Measurements from ENCODE around the gene MAGEA4. TPM values are rescaled to one million over a fixed set of nuclear protein-coding genes. Genes with fewer than 3 reads are reported as not detected.
A peak's percentile ranks its signal among the peaks of the same experiment; 100 is the strongest.

MAGEA4 gene
- total RNA-seq, 1 donor from 2014 or later = not detected

- peak overlapping the region; percentile 50 for H3K27ac ChIP-seq (ENCODE audit: low read depth, low read length)
- H3K36me3 ChIP-seq (ENCODE audit: insufficient read depth, low read length) = peaks cover 13% of the 10 kb centered on the region
- H3K9me3 Mint-ChIP-seq (ENCODE audit: unreplicated experiment) = no peaks in the 10 kb centered on the region
- H4K20me1 ChIP-seq (ENCODE audit: insufficient read depth, low read length) = peaks cover 20% of the 10 kb centered on the region
- DNase-seq (ENCODE audit: low read depth) (peak; percentile 90), FAIRE-seq (peak; percentile 98)
- H3K27me3 ChIP-seq (ENCODE audit: insufficient read depth, low read length) = no peaks in the 10 kb centered on the region
- H3K4me3 ChIP-seq (ENCODE audit: insufficient read depth, low read depth, low read length) = peak overlapping the region; percentile 28
- H3K9ac ChIP-seq (ENCODE audit: low read length) = peak overlapping the region; percentile 45
- TF ChIP-seq EZH2 (IDR thresholded peaks at IDR 0.05; ENCODE audit: insufficient read depth, low read length) (no peak), CTCF (IDR thresholded peaks at IDR 0.05; ENCODE audit: insufficient read depth, low read depth, low read length) (no peak)
- H3K4me1 ChIP-seq (ENCODE audit: insufficient read depth, low read length) = peaks cover 15% of the 10 kb centered on the region
- H3K4me3 Mint-ChIP-seq (ENCODE audit: unreplicated experiment) = no peak overlapping the region
- H3K9me3 ChIP-seq (ENCODE audit: insufficient read depth, low read depth, low read length) = no peaks in the 10 kb centered on the region
- H3K4me1 Mint-ChIP-seq (ENCODE audit: low read depth, unreplicated experiment) = no peaks in the 10 kb centered on the region
- H3K36me3 Mint-ChIP-seq (ENCODE audit: low read depth, unreplicated experiment) = no peaks in the 10 kb centered on the region
- no peak overlapping the region for H3K27ac Mint-ChIP-seq (ENCODE audit: unreplicated experiment)
- peaks cover 23% of the 10 kb centered on the region for H3K27me3 Mint-ChIP-seq (ENCODE audit: low read depth, unreplicated experiment)
- H2AFZ ChIP-seq (ENCODE audit: low read depth, low read length) = no peak overlapping the region
- peaks cover 42% of the 10 kb centered on the region for H3K79me2 ChIP-seq (ENCODE audit: insufficient read depth, low read length)
- peak overlapping the region; percentile 77 for H3K4me2 ChIP-seq (ENCODE audit: low read length)
Measured at GRCh38 chrX:151970661-151971060, 58.0 kb downstream of the MAGEA4 start.

GRCh38 chrX:151973060-151973661 is 60.5 kb downstream of the MAGEA4 start:
- Histone ChIP-seq H3K4me1 (ENCODE audit: insufficient read depth, low read length) (peaks cover 15% of the 10 kb centered on the region), H3K9ac (ENCODE audit: low read length) (peak overlapping the region; percentile 85), H4K20me1 (ENCODE audit: insufficient read depth, low read length) (peaks cover 20% of the 10 kb centered on the region), H3K27me3 (ENCODE audit: insufficient read depth, low read length) (no peaks in the 10 kb centered on the region), H3K79me2 (ENCODE audit: insufficient read depth, low read length) (peaks cover 42% of the 10 kb centered on the region), H3K36me3 (ENCODE audit: insufficient read depth, low read length) (peaks cover 6% of the 10 kb centered on the region), H3K4me2 (ENCODE audit: low read length) (peak overlapping the region; percentile 90), H3K27ac (ENCODE audit: low read depth, low read length) (peak overlapping the region; percentile 51), H2AFZ (ENCODE audit: low read depth, low read length) (no peak overlapping the region), H3K9me3 (ENCODE audit: insufficient read depth, low read depth, low read length) (no peaks in the 10 kb centered on the region), H3K4me3 (ENCODE audit: insufficient read depth, low read depth, low read length) (peak overlapping the region; percentile 69)
- H3K36me3 Mint-ChIP-seq (ENCODE audit: low read depth, unreplicated experiment) = no peaks in the 10 kb centered on the region
- H3K4me3 Mint-ChIP-seq (ENCODE audit: unreplicated experiment) = peak overlapping the region; percentile 81
- no peak overlapping the region for H3K27ac Mint-ChIP-seq (ENCODE audit: unreplicated experiment)
- TF ChIP-seq CTCF (IDR thresholded peaks at IDR 0.05; ENCODE audit: insufficient read depth, low read depth, low read length) (no peak), EZH2 (IDR thresholded peaks at IDR 0.05; ENCODE audit: insufficient read depth, low read length) (no peak)
- no peak for FAIRE-seq
- DNase-seq (ENCODE audit: low read depth) = no peak
- H3K27me3 Mint-ChIP-seq (ENCODE audit: low read depth, unreplicated experiment) = peaks cover 31% of the 10 kb centered on the region
- no peaks in the 10 kb centered on the region for H3K4me1 Mint-ChIP-seq (ENCODE audit: low read depth, unreplicated experiment)
- no peaks in the 10 kb centered on the region for H3K9me3 Mint-ChIP-seq (ENCODE audit: unreplicated experiment)

GRCh38 chrX:151973851-151974335 is 61.2 kb downstream of the MAGEA4 start:
- peaks cover 42% of the 10 kb centered on the region for H3K79me2 ChIP-seq (ENCODE audit: insufficient read depth, low read length)
- DNase-seq (ENCODE audit: low read depth) = no peak
- peak overlapping the region; percentile 81 for H3K4me3 Mint-ChIP-seq (ENCODE audit: unreplicated experiment)
- FAIRE-seq = peak; percentile 9
- peak overlapping the region; percentile 69 for H3K4me3 ChIP-seq (ENCODE audit: insufficient read depth, low read depth, low read length)
- H3K36me3 Mint-ChIP-seq (ENCODE audit: low read depth, unreplicated experiment) = no peaks in the 10 kb centered on the region
- peak overlapping the region; percentile 51 for H3K27ac ChIP-seq (ENCODE audit: low read depth, low read length)
- H3K9ac ChIP-seq (ENCODE audit: low read length) = peak overlapping the region; percentile 85
- TF ChIP-seq EZH2 (IDR thresholded peaks at IDR 0.05; ENCODE audit: insufficient read depth, low read length) (no peak), CTCF (IDR thresholded peaks at IDR 0.05; ENCODE audit: insufficient read depth, low read depth, low read length) (no peak)
- H3K36me3 ChIP-seq (ENCODE audit: insufficient read depth, low read length) = peaks cover 4% of the 10 kb centered on the region
- no peaks in the 10 kb centered on the region for H3K4me1 Mint-ChIP-seq (ENCODE audit: low read depth, unreplicated experiment)
- H3K27ac Mint-ChIP-seq (ENCODE audit: unreplicated experiment) = no peak overlapping the region
- peak overlapping the region; percentile 90 for H3K4me2 ChIP-seq (ENCODE audit: low read length)
- H3K4me1 ChIP-seq (ENCODE audit: insufficient read depth, low read length) = peaks cover 15% of the 10 kb centered on the region
- H3K9me3 Mint-ChIP-seq (ENCODE audit: unreplicated experiment) = no peaks in the 10 kb centered on the region
- no peaks in the 10 kb centered on the region for H3K27me3 ChIP-seq (ENCODE audit: insufficient read depth, low read length)
- H4K20me1 ChIP-seq (ENCODE audit: insufficient read depth, low read length) = peaks cover 18% of the 10 kb centered on the region
- no peaks in the 10 kb centered on the region for H3K9me3 ChIP-seq (ENCODE audit: insufficient read depth, low read depth, low read length)
- no peak overlapping the region for H2AFZ ChIP-seq (ENCODE audit: low read depth, low read length)
- peaks cover 26% of the 10 kb centered on the region for H3K27me3 Mint-ChIP-seq (ENCODE audit: low read depth, unreplicated experiment)
